ENCODE measurements around the gene STK31.

Gene STK31

GRCh38 chr7:23717788-23718187, 7.8 kb downstream of the STK31 start:
- no peak for TF ChIP-seq NFIC (IDR thresholded peaks at IDR 0.05)
- no peak for TF ChIP-seq TEAD4 (IDR thresholded peaks at IDR 0.05)
- no peak for TF ChIP-seq USF1 (IDR thresholded peaks at IDR 0.05)
- no peak for TF ChIP-seq FOXM1 (IDR thresholded peaks at IDR 0.05; ENCODE audit: borderline replicate concordance, low read depth)
- TF ChIP-seq CREB1 (IDR thresholded peaks at IDR 0.05; ENCODE audit: low read depth) = no peak
- no peak for TF ChIP-seq YY1 (IDR thresholded peaks at IDR 0.05; ENCODE audit: low read depth)
- TF ChIP-seq, protein P1, sequence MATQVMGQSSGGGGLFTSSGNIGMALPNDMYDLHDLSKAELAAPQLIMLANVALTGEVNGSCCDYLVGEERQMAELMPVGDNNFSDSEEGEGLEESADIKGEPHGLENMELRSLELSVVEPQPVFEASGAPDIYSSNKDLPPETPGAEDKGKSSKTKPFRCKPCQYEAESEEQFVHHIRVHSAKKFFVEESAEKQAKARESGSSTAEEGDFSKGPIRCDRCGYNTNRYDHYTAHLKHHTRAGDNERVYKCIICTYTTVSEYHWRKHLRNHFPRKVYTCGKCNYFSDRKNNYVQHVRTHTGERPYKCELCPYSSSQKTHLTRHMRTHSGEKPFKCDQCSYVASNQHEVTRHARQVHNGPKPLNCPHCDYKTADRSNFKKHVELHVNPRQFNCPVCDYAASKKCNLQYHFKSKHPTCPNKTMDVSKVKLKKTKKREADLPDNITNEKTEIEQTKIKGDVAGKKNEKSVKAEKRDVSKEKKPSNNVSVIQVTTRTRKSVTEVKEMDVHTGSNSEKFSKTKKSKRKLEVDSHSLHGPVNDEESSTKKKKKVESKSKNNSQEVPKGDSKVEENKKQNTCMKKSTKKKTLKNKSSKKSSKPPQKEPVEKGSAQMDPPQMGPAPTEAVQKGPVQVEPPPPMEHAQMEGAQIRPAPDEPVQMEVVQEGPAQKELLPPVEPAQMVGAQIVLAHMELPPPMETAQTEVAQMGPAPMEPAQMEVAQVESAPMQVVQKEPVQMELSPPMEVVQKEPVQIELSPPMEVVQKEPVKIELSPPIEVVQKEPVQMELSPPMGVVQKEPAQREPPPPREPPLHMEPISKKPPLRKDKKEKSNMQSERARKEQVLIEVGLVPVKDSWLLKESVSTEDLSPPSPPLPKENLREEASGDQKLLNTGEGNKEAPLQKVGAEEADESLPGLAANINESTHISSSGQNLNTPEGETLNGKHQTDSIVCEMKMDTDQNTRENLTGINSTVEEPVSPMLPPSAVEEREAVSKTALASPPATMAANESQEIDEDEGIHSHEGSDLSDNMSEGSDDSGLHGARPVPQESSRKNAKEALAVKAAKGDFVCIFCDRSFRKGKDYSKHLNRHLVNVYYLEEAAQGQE (IDR thresholded peaks at IDR 0.05; ENCODE audit: low read depth) = no peak
- TF ChIP-seq MAX (IDR thresholded peaks at IDR 0.05) = no peak

DNA sequence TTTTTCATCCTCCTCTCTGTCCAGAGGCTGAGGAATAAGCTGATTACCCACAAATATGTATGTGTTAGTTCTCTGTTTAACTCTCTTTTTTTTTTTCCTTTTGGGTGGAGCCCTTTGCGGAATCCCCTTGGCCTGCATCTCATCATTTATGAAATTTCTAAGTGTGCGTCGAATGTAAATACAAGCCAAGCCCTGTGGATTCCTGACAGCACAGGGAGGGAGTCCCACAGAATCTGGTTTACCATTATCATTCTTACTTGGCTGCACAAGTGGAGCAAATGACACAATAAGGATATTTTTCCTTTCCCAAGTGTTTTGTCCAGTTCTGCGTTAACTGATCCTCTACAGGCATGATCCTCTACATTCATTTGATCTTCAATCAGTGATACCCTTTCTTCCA, 11.4 kb downstream of the STK31 start:
- TF ChIP-seq ZBTB7A (IDR thresholded peaks at IDR 0.05; ENCODE audit: low read depth) (no peak), CEBPB (IDR thresholded peaks at IDR 0.05) (no peak), RAD21 (IDR thresholded peaks at IDR 0.05; ENCODE audit: low read depth) (no peak), USF1 (IDR thresholded peaks at IDR 0.05) (no peak), EGR1 (IDR thresholded peaks at IDR 0.05) (no peak), TEAD4 (IDR thresholded peaks at IDR 0.05) (no peak), EP300 (IDR thresholded peaks at IDR 0.05; ENCODE audit: borderline replicate concordance) (no peak), TCF12 (IDR thresholded peaks at IDR 0.05; ENCODE audit: low read depth) (no peak), FOXM1 (IDR thresholded peaks at IDR 0.05; ENCODE audit: borderline replicate concordance, low read depth) (no peak), CREB1 (IDR thresholded peaks at IDR 0.05; ENCODE audit: low read depth) (no peak)
- TF ChIP-seq, protein P1 (IDR thresholded peaks at IDR 0.05; ENCODE audit: low read depth) = no peak

- TF ChIP-seq NFIC (IDR thresholded peaks at IDR 0.05) = no peak
- no peak for TF ChIP-seq EGR1 (IDR thresholded peaks at IDR 0.05)
- no peak for TF ChIP-seq CEBPB (IDR thresholded peaks at IDR 0.05)
- no peak for TF ChIP-seq FOXM1 (IDR thresholded peaks at IDR 0.05; ENCODE audit: borderline replicate concordance, low read depth)
- no peak for TF ChIP-seq YY1 (IDR thresholded peaks at IDR 0.05; ENCODE audit: low read depth)
- no peak for TF ChIP-seq MAX (IDR thresholded peaks at IDR 0.05)
- no peak for TF ChIP-seq CREB1 (IDR thresholded peaks at IDR 0.05; ENCODE audit: low read depth)
These were observed 32.0 kb downstream of the STK31 start for GRCh38 chr7:23742051-23742450.

GRCh38 chr7:23743226-23743625, 33.2 kb downstream of the STK31 start:
- TF ChIP-seq ZBTB7A (IDR thresholded peaks at IDR 0.05; ENCODE audit: low read depth) (no peak), CEBPB (IDR thresholded peaks at IDR 0.05) (no peak), CREB1 (IDR thresholded peaks at IDR 0.05; ENCODE audit: low read depth) (no peak), MAX (IDR thresholded peaks at IDR 0.05) (no peak), TAF1 (IDR thresholded peaks at IDR 0.05; ENCODE audit: low read depth) (no peak), EP300 (IDR thresholded peaks at IDR 0.05; ENCODE audit: borderline replicate concordance) (no peak), NFIC (IDR thresholded peaks at IDR 0.05) (no peak), RAD21 (IDR thresholded peaks at IDR 0.05; ENCODE audit: low read depth) (no peak), EGR1 (IDR thresholded peaks at IDR 0.05) (no peak), TEAD4 (IDR thresholded peaks at IDR 0.05) (no peak), YY1 (IDR thresholded peaks at IDR 0.05; ENCODE audit: low read depth) (no peak), FOXM1 (IDR thresholded peaks at IDR 0.05; ENCODE audit: borderline replicate concordance, low read depth) (no peak), USF1 (IDR thresholded peaks at IDR 0.05) (no peak), TCF12 (IDR thresholded peaks at IDR 0.05; ENCODE audit: low read depth) (no peak)
- TF ChIP-seq, protein P1 (IDR thresholded peaks at IDR 0.05; ENCODE audit: low read depth) = no peak

All from Ishikawa (cell line).